K562 (cell line): Measurements from ENCODE around the gene GPR39. TPM values are rescaled to one million over a fixed set of nuclear protein-coding genes. Genes with fewer than 3 reads are reported as not detected.

Source experiments
- ATAC-seq: fragments of 200-7000 bp; cut with Tn5 transposase; 3 replicates; pipeline ENCODE4 v1.9.1; 2020; ENCODE audit warnings: moderate library complexity
- BruUV-seq: library from RNA; stranded (reverse); fragments of 400-500 nt; replicated peaks from 2 replicates; lab custom pipeline; 2021; lab: Mats Ljungman, UMichigan
- CTCF ChIA-PET: fragments of 300-600 bp; formaldehyde crosslinking; extraction: SDS; loops from one replicate; lab custom pipeline; 2021; ENCODE audit warnings: low intra/inter-chr PET ratio; lab: Yijun Ruan, JAX
- POLR2A ChIA-PET: fragments of 300-600, 350-650 bp; sonication (Branson Sonifier 250); formaldehyde crosslinking; extraction: SDS; loops from one replicate; lab custom pipeline; 2021; ENCODE audit warnings: antibody characterized with exemption, inconsistent platforms; lab: Yijun Ruan, JAX
- DNase-seq, 4 experiments: peaks; one replicate each; pipeline versions ENCODE4 v3.0.0 to v3.0.0-alpha.2; 2011 to 2018; ENCODE audit warnings: low spot score in 3 of 4, mixed read lengths in 3 of 4; ENCODE audit errors: extremely low read depth in 1 of 4
- FAIRE-seq: peaks from 2 replicates; lab custom pipeline; 2011; peaks lifted over from hg19 to GRCh38; lab: Jason Lieb, UNC
- H2AFZ ChIP-seq: 2 replicates; pipeline ENCODE4 v1.6.0; 2011; ENCODE audit warnings: low read depth, low read length, control low read depth, inconsistent platforms
- H3K27ac ChIP-seq: fragments of 200-600 bp; 3 replicates; pipeline ENCODE4 v1.8.0; 2011; ENCODE audit warnings: low read depth, mild to moderate bottlenecking, control low read depth, inconsistent platforms, low read length, moderate library complexity, mixed read lengths; ENCODE audit errors: extremely low read depth
- H3K27me3 ChIP-seq, 2 experiments: fragments of 300-600 bp in 1 of 2; 2 replicates in 1 of 2; 3 replicates in 1 of 2; pipeline versions ENCODE4 v1.6.0 to v1.8.0; 2011; ENCODE audit warnings: inconsistent platforms in 2 of 2, low read length in 2 of 2, mild to moderate bottlenecking in 1 of 2, mixed read lengths in 1 of 2, moderate library complexity in 1 of 2; ENCODE audit not compliant: control insufficient read depth in 2 of 2, insufficient read depth in 2 of 2
- H3K36me3 ChIP-seq: fragments of 300-600 bp; 3 replicates; pipeline ENCODE4 v1.8.0; 2011; ENCODE audit warnings: mild to moderate bottlenecking, low read length, inconsistent platforms; ENCODE audit not compliant: control insufficient read depth, insufficient read depth
- H3K4me1 ChIP-seq, 2 experiments: fragments of 200-600 bp in 1 of 2; replicated peaks in 1 of 2; 2 replicates in 1 of 2; 3 replicates in 1 of 2; pipeline versions ENCODE4 v1.5.1 to v1.8.0; 2011; ENCODE audit warnings: inconsistent platforms in 2 of 2, low read length in 2 of 2, mild to moderate bottlenecking in 1 of 2, mixed read lengths in 1 of 2, moderate library complexity in 1 of 2; ENCODE audit not compliant: control insufficient read depth in 2 of 2, insufficient read depth in 2 of 2
- H3K4me2 ChIP-seq: 2 replicates; pipeline ENCODE4 v1.6.1; 2011; ENCODE audit warnings: low read length, control low read depth, inconsistent platforms, mixed read lengths; ENCODE audit not compliant: insufficient read depth
- H3K4me3 ChIP-seq: fragments of 200-600 bp; sonication (generic), shearing (Covaris generic); 2 replicates; pipeline ENCODE4 v1.5.1; 2016; ENCODE audit warnings: control low read depth, inconsistent platforms
- H3K79me2 ChIP-seq: fragments of 200-600 bp; 3 replicates; pipeline ENCODE4 v1.8.0; 2011; ENCODE audit warnings: low read length, inconsistent platforms; ENCODE audit not compliant: control insufficient read depth, insufficient read depth
- H3K9ac ChIP-seq, 2 experiments: 2 replicates each; pipeline versions ENCODE4 v1.6.0 to v1.6.1; 2011; ENCODE audit warnings: low read depth in 2 of 2, low read length in 2 of 2, control low read depth in 1 of 2, inconsistent platforms in 1 of 2, mild to moderate bottlenecking in 1 of 2, mixed read lengths in 1 of 2; ENCODE audit not compliant: insufficient read depth in 1 of 2
- H3K9me1 ChIP-seq: one replicate; pipeline ENCODE4 v1.6.0; 2011; ENCODE audit warnings: inconsistent platforms, mild to moderate bottlenecking, low read length, moderate library complexity; ENCODE audit not compliant: control insufficient read depth, insufficient read depth
- H3K9me3 ChIP-seq: replicated peaks from 2 replicates; pipeline ENCODE4 v1.5.1; 2011; ENCODE audit warnings: low read depth, low read length, inconsistent platforms; ENCODE audit not compliant: control insufficient read depth, insufficient read depth
- H4K20me1 ChIP-seq: replicated peaks from 2 replicates; pipeline ENCODE4 v1.6.1; 2011; ENCODE audit warnings: low read length, inconsistent platforms, mixed read lengths; ENCODE audit not compliant: control insufficient read depth, insufficient read depth
- ARID4B ChIP-seq: sonication (generic); formaldehyde crosslinking; IDR thresholded peaks from 2 replicates; pipeline ENCODE4 v1.8.0; 2022; ENCODE audit warnings: mild to moderate bottlenecking, missing genetic modification reagents
- EP400 ChIP-seq: fragments of 450-650 bp; IDR thresholded peaks from 2 replicates; pipeline ENCODE4 v1.6.1; 2017; ENCODE audit warnings: antibody characterized with exemption, mild to moderate bottlenecking, moderate library complexity
- FOXK2 ChIP-seq, 2 experiments: fragments of 450-650 bp; IDR thresholded peaks in 1 of 2; conservative IDR thresholded peaks in 1 of 2; 2 replicates each; pipeline ENCODE4 v1.6.1; 2016; ENCODE audit warnings: low read depth in 2 of 2, mild to moderate bottlenecking in 1 of 2
- HDAC8 ChIP-seq: fragments of 450-650 bp; IDR thresholded peaks from 2 replicates; pipeline ENCODE4 v1.6.1; 2016; ENCODE audit warnings: mild to moderate bottlenecking, missing genetic modification characterization, moderate library complexity, missing compliant biosample characterization
- L3MBTL2 ChIP-seq: fragments of 450-650 bp; IDR thresholded peaks from 2 replicates; pipeline ENCODE4 v1.6.1; 2016; ENCODE audit warnings: mild to moderate bottlenecking, moderate library complexity
- MAFK ChIP-seq: IDR thresholded peaks from 2 replicates; pipeline ENCODE4 v1.6.1; 2011; ENCODE audit warnings: low read length, improper control_type of control experiment
- NR2C2 ChIP-seq, 2 experiments: fragments of 200-800 bp in 1 of 2; sonication (Bioruptor generic) in 1 of 2; sonication (generic) in 1 of 2; formaldehyde crosslinking in 1 of 2; IDR thresholded peaks; 2 replicates each; pipeline versions ENCODE4 v1.6.1 to v1.8.0; 2016 to 2022; ENCODE audit warnings: mild to moderate bottlenecking in 1 of 2, missing compliant biosample characterization in 1 of 2, missing genetic modification characterization in 1 of 2, missing genetic modification reagents in 1 of 2
- THRB ChIP-seq: fragments of 450-650 bp; formaldehyde crosslinking; conservative IDR thresholded peaks from 2 replicates; pipeline ENCODE4 v1.4.0; 2022; ENCODE audit warnings: mild to moderate bottlenecking, missing genetic modification characterization
- XRCC4 ChIP-seq: IDR thresholded peaks from one replicate; pipeline ENCODE4 v1.6.1; 2011; ENCODE audit not compliant: insufficient read depth, insufficient read length; ENCODE audit errors: extremely low read depth
- ZNF280A ChIP-seq: fragments of 450-650 bp; IDR thresholded peaks from 2 replicates; pipeline ENCODE4 v1.6.1; 2018; ENCODE audit warnings: mild to moderate bottlenecking, low read depth; ENCODE audit not compliant: partially characterized antibody
- WGBS: fragments of 100-300 bp; shearing (Covaris generic); methylation state at CpG from one replicate; pipeline ENCODE4 v1.1.6; 2016; ENCODE audit warnings: low coverage, mixed read lengths; ENCODE audit not compliant: insufficient coverage; ENCODE audit errors: missing lambda C conversion rate; 5-methylcytosine and 5-hydroxymethylcytosine counted together
- in situ Hi-C: fragments of 300-500 bp; cut with MboI; formaldehyde crosslinking; loops from 4 replicates; pipeline ENCODE4 v1.15.0; 2018; ENCODE audit warnings: inconsistent platforms, mixed read lengths
- intact Hi-C: fragments of 100-400 bp; cut with micrococcal nuclease; formaldehyde crosslinking; loops from 2 replicates; pipeline ENCODE4 v1.14.2; 2022
- polyA plus RNA-seq, 8 experiments: library from polyadenylated mRNA; depleted of rRNA in 4 of 8; stranded (reverse) in 5 of 8; unstranded in 3 of 8; fragments of >200 nt; fragmentation: Nextera tagmentation in 2 of 8; fragmentation: Illumina TruSeq in 1 of 8; extraction: Ambion mirVana in 2 of 8; extraction: Trizol in 1 of 8; gene quantifications; 2 replicates each; pipeline versions ENCODE4 v1.2.1 to v1.2.3, GENCODE V29; 2011 to 2014; ENCODE audit warnings: inconsistent platforms in 1 of 8, missing spikeins in 1 of 8
- total RNA-seq, 7 experiments: library from RNA; depleted of rRNA in 6 of 7; stranded (reverse); fragments of >200 nt in 6 of 7; fragmentation: Illumina TruSeq in 2 of 7; extraction: Trizol in 2 of 7; gene quantifications; 2 replicates each; pipeline versions ENCODE4 v1.2.1 to v1.2.3, GENCODE V29; 2011 to 2021; ENCODE audit warnings: low replicate concordance in 1 of 7

GPR39 gene
- total and polyA plus RNA-seq, 9 of the 15 experiments (the other 6 are each of a cell fraction or from before 2014, with no cell fraction given) = 0.04 TPM; not detected in 8

- H3K79me2 ChIP-seq = no peaks in the 10 kb centered on the region
- FAIRE-seq (no peak), DNase-seq (no peak), ATAC-seq (no peak)
- 1% methylated on average over 6 of the region's 6 CpGs for WGBS
- no peaks in the 10 kb centered on the region for H3K9me1 ChIP-seq
- no peaks in the 10 kb centered on the region for H3K36me3 ChIP-seq
- peaks cover 0 to 2% of the 10 kb centered on the region in 2 experiments; a peak in 2 of 5 replicates for H3K27me3 ChIP-seq
- H3K9me3 ChIP-seq = no peaks in the 10 kb centered on the region
- no peak overlapping the region for H3K4me2 ChIP-seq
- TF ChIP-seq EP400 (no peak), MAFK (no peak), ZNF280A (no peak), L3MBTL2 (no peak), THRB (no peak), NR2C2 (CRISPR knock-in tag; IDR thresholded peaks at IDR 0.05) (no peak), NR2C2 (tag; IDR thresholded peaks at IDR 0.05) (no peak), FOXK2 (conservative IDR thresholded peaks at IDR 0.05 in 1 of 2, IDR thresholded peaks at IDR 0.05 in 1 of 2; ENCODE audit: low read depth in 2 of 2) (no peak), ARID4B (no peak), HDAC8 (tag) (no peak), XRCC4 (no peak)
- no peaks in the 10 kb centered on the region for H4K20me1 ChIP-seq
- H3K9ac ChIP-seq = no peak overlapping the region
- intact Hi-C loops (no loop called here), in situ Hi-C loops (no loop called here)
- BruUV-seq = no TSS peak
- H2AFZ ChIP-seq = no peak overlapping the region
- CTCF ChIA-PET = no interaction called here
- no peak overlapping the region for H3K27ac ChIP-seq
- peaks cover 0 to under 1% of the 10 kb centered on the region in 2 experiments; a peak in 1 of 5 replicates for H3K4me1 ChIP-seq
- POLR2A ChIA-PET = no interaction called here
- no peak overlapping the region for H3K4me3 ChIP-seq
Measured at GRCh38 chr2:132422736-132423135, 6.1 kb downstream of the GPR39 start.
